Activated T-helper 1 cell treated with Interleukin-2 at 50 U/mL for 16 hours (primary cell): ENCODE results near the gene MED29.
"Not testable (repeated sequence)": the region's sequence is repeated elsewhere in the genome, so short reads cannot be mapped to it uniquely, and the experiment has no call there.

Experiments used
- DNase-seq: peaks from one replicate; pipeline ENCODE4 v3.0.0-alpha.2; 2020; ENCODE audit warnings: low read depth

The MED29 gene

DNA sequence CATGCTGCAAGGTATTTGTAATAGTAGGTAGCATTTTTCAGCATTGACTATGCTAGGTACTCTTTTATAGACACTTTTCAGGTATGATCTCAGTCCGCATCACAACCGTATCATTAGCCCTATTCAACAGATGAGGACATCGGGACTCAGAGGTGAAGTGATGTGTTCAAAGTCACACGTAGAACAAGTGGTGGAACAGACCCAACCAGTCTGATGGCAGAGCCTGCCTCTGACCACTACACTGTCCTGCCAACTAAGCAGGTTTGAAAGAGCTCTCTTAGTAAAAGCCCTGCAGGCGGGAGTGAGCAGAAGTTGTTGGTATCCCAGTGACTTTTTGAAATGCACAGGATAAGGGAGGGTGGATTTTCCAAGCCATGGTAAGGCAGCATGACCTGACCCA, 20.4 kb upstream of the MED29 start:
- DNase-seq, result no peak

DNA sequence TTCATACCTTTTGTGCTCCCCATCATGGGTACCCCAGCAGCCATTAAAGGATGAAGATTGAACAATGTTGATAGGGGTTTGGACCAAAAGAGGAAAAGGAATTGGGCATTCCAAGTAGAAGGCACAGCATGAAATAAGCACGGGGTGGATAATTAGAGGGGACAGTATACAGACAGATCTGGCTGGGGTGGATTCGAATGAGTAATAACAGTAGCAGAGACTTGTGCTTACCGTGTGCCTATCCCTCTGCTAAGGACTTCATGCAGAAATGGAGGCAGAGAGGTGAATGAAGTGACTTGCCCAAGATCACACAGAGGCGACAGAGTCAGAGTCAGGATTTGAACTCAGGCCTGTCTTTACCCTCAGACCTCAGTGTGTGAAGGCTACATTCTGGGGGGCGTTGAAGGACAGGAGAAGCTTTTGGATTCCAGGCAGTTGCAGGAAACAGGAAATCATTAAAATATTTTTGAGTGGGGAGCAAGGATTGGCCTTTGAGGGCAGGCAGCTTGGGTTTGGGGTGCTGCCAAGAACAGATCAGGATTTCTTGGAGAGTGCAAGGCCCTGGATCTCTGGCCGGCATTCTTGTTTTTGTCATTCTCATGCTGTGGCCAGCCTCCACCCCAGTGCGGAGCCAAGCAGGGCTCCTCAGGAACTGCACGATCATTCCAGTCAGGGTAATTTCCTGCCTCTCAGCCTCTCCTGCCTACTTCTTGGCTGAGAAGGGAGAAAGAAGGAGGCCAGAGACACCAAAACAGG, 19.0 kb upstream of the MED29 start:
- DNase-seq, result no peak

DNA sequence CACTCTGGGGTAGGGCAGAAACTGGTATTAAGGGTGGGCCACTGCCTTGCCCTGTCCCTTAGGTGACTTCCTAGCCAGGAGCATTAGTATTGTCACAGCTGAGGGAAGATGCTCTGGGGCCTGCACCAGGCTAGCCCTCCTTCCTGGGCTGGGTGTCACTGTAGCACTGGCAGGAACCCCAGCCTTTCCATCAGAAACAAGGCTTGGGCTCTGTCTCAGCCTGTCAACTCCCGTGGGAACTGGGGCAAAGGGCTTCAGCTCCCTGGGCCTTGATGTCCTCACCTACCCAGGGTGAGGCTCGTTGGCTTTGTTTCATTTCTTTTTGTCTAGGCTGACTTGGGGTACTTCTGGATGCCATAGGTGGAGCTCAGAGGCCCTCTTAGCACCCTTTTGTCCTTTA, 18.2 kb upstream of the MED29 start:
- no peak for DNase-seq

DNA sequence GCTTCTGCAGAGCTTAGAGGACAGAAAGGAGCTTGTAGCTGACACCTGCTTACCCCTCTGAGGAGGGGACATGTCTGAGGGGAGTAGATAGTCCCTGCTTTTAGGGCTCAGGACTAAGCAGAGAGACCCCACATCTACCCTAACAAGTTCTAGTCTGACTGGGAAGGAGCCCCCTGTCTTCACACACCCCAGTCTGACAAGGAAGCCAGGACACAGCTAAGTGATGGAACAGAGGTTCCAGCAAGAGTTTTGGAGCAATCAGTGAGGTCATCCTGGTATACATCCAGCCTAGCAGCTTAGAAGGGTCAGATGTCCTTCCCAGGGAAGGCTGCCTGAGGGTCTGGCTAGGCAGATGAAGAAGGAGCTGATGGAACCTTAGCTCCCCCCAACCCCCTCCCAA, 15.2 kb upstream of the MED29 start:
- no peak for DNase-seq

DNA sequence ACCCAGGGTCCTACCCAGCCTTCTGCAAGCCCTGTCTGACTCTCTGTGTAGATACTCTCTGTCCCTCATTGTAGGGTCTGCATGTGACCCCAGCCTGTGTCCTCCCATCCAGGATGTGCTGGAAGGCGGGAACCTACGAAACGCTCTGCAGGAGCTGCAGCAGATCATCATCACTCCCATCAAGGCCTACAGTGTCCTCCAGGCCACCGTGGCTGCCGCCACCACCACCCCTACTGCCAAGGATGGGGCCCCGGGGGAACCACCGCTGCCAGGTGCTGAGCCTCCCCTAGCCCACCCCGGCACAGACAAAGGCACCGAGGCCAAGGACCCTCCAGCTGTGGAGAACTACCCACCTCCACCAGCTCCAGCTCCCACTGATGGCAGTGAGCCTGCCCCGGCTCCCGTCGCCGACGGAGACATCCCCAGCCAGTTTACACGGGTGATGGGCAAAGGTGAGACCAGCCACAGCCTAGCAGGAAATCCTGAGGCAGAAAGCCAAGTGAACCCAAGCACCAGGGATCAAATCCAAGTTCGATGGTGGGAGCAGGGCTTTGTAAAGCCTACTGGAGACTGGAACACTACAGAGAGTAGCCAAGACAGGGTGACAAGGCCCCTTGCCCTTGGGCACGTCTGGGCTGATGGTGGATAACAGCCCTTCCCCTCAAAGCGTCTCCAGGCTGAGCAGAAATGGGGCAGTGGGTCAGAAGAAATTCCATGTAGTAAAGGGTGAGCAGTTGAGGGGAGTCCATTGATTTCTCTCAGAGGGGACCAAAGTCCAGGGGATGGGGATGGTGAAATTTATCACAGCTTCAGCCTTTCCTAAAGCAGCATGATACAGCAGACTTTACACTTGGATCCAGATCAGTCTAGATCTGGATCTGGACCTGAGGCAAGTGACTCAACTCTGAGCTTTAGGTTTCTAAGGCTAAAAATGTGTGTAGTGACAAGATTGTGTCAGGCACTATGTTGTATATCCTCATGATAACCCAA, 13.5 kb upstream of the MED29 start:
- DNase-seq, result no peak

DNA sequence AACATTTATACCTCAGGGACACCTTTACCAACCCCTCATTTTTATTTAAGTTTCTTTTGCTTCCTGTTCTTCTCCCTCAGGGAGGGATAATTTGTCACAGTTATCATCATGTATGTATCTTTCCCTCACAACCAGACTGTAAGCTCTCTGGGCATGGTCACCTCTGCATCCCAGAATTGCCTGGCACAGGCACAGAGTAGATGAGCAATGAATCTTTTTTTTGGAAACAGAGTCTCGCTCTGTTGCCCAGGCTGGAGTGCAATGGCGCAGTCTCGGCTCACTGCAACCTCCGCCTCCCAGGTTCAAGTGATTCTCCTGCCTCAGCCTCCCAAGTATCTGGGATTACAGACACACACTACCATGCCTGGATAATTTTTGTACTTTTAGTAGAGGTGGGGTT, 11.8 kb upstream of the MED29 start:
- DNase-seq, result not testable (repeated sequence)

DNA sequence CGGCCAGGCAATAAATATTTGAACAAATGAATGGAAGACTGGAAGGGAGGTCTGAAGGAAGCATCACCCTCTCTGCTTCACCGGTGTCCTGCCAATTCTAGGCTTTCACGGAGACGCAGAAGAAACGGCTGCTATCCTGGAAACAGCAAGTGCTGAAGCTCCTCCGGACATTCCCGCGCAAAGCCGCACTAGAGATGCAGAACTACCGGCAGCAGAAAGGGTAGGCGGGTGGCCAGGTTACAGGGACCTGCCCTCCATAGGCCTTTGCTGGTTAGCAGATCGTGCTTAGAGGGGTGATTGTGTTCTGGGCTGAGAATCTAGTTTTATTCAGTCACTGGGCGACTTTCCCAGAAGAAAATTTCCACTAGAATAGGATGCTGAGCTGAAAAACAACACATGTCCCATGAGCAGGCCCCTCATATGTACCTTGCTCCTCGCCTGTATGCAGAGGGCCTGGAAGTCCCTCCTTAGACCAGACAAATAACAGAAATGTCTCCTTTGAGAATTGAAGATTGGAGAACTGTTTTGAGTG, 11.2 kb upstream of the MED29 start:
- DNase-seq, result no peak

DNA sequence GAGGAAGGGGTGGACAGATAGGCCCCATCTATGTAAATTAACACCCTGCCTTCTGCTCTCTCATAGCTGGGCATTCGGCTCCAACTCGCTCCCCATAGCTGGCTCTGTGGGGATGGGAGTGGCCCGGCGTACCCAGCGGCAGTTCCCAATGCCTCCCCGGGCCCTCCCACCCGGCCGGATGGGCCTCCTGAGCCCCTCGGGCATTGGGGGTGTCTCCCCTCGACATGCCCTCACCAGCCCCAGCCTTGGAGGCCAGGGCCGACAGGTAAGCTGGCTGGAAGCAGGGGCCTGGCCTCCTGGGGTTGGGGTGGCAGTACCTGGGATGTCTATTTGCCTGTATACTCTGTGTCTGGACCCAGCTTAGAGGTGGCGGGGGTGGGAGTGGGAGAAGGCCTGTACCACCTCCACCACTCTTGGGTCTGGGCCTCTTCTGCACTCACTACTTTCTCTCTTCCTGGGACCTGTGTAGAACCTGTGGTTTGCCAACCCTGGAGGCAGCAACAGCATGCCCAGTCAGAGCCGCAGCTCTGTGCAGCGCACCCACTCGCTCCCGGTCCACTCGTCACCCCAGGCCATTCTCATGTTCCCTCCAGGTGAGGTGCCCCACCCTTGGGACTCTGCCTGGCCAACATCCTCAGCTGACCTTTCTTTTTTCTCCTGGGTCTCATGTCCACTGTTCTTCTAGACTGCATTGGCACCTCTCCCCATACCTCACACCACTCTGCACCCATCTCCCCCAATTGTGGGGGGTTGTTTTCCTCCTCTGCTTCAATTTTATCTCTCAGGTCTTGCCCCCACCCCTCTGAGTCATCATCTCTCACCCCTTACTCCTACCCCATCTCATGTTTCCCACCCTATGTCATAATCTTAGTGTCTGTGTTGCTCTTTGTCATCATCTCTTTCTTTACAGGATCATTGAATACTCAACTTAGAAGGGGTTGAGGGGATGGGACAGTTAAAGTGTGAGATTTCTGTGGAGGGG, 10.4 kb upstream of the MED29 start:
- no peak for DNase-seq

DNA sequence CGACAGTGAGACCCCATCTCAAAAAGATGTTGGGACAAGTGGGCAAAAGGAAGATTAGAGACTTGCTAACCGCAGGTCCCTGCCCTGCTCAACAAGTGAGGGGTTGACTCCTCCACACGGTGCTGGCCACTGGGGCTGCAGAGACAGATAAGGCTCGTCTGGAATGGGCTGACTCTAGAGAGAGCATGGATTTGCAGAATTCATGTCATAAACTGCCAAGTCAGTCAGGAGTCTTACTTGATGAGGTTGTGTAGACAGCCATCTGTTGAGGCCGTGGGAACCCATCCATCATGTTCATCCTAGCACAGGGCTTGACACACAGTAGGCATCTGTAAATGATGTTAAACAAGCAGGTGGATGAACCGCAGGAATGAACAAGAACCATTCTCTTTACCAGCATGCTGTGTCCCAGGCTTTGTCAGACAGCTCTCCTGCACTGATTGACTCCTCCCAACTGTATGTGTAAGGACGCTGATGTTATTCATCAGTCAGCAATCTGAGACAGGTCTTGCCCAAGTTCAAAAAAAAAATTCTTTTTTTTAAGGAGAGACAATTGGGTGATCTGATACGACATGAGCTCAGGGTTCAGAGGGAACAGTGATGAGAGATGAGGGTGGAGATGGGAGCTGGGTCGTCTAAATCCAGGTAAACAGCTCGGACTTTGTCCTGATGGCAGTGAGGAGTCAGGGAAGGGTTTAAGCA, 9.1 kb upstream of the MED29 start:
- no peak for DNase-seq

DNA sequence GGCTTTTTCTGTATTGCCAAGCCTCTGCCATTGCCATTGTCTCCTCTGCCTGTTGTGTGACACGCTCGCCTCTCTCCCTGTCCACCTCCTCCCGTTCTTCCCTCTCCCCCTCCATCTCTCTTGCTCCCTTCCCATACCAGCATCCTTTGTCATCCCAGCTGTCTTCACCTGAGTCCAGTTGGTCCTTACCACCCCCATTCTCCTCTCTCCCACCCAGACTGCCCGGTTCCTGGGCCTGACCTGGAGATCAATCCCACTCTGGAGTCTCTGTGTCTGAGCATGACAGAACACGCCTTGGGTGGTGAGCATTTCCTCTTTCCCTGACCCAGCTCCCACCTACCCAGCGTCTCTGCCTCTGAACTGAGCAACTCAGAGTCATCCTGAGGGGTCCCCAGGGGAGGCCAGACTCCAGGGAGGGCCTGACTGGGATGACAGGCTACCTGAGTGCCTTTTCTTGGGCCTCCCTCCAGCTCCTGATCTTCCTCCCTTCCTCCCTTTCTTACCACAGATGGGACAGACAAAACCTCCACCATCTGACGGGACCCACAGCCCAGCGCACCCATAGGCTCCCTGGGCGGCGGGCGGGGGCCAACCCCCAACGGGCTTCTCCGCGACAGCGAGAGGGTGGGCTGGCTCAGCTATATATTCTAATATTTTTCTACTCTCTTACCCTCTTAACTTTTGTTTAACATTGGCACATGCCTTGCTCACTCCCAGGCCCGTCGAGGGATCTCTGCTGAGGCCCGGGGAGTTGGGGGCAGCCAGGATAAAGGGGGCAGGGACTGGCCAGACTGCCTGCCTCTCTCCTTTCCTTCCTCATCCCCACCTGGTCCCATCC, 8.0 kb upstream of the MED29 start:
- DNase-seq, result no peak

DNA sequence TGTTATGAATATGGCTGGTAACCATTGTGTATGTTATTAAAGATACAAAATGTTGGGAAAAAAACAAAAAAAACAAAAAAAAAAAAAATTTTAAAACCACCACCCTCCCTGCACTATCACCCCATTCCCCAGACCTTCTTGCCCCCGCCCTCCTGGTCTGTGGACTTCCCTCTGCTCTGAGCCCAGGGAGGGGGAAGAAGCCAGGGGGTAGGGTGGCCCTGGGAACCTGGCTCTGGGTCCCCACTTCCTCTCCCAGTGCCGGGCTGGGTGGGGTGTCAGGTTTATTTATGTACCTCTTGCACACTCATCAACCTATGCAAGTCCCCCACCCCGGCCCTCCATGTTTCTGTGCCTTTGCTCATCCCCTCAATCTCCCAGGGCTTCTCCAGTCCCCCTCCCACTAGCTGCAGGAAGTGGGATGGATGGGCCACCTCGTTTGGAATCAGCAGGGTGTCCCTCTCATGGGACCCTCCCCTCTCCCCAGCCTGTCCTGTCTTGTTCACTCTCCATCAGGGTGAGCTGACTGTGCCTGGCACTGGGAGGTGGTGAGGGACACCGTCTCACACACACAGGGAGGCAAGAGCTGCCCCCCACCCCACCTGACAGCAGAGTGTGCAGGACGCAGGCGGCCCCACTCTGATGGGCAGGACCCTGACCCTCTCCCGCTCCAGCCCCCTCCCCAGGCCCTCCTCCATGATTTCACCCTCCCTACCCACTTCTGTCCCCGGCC, 6.2 kb upstream of the MED29 start:
- DNase-seq, result no peak

DNA sequence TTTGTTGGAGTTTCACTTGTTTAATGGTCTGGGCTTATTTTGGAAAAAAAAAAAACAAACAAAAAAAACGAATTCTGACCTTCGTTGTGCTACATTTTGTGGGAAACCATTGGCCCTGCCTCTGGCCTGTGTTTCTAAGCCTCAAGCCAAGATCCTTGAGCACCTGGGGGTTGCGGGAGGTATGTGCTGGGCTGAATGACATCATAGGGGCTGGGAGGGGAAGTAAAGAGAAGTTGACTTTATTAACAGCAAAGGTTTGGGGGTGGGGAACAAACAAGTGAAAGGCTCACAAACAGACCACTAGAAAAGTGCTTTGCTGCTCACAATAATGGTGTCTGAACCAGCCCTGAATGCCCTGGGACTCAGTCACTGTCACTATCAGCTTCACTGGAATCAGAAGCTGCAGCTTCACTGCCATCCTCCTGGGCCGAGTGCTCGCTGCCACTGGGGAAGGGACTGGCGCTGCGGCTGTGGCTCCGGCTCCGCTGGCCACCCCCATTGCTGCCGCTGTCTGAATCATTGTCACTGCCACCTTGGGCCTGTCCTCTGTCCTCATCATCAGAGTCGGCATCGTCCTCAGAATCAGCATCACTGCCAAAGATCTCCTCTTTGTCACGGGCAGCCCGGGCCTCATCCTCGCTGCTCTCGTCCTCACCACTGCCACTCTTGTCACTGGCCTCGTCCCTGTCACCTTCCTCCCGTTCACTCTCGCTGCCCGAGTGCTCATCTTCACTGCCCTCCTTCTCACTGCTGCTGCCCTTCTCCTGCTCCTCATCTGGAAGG, 5.4 kb upstream of the MED29 start:
- no peak for DNase-seq

DNA sequence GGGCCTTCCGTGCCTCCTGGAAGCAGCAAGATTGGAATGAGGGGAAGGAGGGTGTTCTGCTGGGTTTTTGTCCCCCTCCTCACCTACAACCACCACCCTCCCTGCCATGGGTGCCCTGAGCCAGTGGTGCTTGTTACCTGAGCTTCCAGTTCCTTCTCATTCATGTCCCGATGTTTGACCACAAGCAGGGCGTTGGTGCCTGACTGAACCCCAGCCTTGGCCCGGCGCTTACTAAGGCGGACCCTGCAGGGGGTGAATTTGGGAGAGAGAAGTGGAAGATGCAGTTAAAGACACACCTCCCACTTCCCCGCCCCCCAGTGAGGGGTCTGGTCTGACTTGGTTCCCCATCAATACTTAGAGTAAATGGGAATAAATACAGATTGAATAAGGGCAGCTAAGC, 4.6 kb upstream of the MED29 start:
- no peak for DNase-seq

DNA sequence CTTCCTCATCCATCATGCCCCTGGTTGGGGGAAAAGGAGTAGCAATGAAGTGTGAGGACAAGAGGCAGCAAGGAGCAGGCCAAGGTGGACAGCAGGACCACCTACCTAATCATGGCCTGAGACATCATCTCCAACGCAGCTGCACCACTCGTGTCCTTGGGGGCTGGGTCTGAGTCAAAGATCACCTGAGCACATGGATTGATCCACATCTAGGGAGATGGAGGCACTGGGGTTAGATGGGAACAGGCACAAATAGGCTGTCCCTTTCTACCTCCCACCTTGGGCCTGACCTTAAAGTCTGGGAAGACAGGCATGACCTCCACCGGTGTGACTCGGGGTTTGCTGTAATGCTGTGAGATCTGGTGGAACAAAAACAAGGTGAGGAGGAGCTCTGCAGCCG, 2.5 kb upstream of the MED29 start:
- no peak for DNase-seq

DNA sequence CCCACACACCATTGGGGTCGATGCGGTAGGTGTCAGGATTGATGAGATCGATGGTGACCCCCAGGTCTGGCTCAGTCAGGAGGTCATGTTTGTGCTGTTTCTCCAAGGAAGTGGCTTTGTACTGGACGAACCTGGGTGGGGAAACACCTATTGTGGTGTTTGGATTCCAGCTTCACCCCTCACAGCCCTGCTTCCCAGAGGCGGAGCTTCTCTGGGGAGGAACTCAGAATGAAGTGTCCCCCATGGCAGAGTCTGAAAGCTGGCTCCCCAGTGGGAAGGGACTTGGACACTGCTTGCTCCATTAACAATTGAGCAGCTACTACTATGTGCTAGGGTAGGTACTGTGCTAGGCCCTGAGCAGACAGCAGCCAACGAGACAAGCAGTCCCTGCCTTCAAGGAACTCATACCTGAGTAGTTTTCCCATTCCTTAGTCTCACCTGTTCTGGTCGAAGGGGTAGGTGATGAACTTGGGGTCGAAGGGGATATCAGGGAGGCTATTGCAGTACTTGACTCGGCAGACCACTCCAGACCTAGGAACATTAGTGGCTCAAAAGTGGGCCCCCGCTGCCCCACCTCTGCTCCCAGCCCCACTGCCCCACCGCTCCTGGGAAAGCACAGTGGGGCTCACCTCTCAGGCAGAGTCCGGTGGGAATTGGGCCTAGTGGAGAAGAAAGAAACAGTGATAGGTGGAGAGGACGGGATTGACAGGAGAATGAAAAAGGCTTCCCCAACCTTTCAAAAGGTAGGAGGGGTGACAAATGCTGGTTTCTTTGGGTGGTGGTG, 1.4 kb upstream of the MED29 start:
- DNase-seq, result no peak

DNA sequence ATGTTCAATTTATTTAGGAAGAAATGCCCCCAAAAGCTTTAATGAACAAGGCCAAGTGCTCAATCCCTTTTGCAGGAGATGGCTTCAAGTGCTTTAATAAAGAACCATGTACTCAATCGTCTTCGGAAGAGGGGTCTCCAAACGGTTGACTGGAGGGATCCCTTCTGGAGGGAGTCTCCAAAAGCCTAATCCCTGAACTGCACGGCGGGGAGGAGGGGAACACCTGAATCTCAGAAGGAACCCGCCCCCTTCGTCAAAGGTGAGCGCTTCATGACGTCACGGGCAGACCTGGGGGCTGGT, 777 bp upstream of the MED29 start:
- DNase-seq, result no peak

DNA sequence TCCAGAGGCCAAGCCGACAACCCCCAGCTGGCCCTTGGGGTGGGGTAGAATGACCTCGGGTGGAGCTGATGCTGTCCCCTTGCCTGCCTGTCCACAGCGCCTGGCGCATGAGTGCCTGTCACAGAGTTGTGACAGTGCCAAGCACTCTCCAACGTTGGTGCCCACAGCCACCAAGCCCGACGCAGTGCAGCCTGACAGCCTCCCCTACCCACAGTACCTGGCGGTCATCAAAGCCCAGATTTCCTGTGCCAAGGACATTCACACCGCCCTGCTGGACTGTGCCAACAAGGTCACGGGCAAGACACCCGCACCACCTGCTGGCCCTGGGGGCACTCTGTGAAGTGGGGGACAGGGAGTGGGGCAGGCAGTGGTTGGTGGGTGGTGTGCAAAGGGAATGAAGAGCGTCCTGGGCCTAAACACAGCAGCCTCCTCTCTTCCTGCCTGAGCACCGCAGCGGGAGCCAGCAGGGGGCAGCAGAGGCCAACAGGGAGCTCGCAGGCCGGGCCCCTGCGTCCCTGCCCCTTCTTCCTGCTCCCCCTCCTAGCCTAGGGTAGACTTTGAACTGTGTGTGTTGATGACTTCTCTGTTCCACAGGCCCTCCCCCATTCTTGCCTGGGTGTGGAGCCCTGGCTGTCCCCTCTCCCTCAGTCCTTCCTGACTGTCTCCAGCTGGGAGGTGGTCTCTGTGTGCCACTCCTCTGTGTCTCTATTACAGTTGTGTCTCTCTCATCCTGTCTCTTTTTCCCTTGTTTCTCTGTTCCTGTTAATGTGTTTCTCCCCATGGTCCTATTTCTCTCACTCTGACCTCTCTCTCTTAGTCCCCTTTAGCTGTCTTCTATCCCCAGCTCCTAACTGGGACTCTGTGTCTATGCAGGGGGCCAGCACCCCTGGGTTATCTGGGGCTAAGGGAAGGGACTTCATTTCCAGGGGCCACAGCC, 6.5 kb downstream of the MED29 start:
- DNase-seq, result peak; percentile 89
